Large intestine (tissue), 3 donors: ENCODE results near the gene CSTF1. TPM values are rescaled to one million over a fixed set of nuclear protein-coding genes. Genes with fewer than 3 reads are reported as not detected.
"Not testable (repeated sequence)": the region's sequence is repeated elsewhere in the genome, so short reads cannot be mapped to it uniquely, and the experiment has no call there.

Experiments
- DNase-seq, 2 donors: peaks; one replicate each; pipeline versions ENCODE4 v3.0.0 to v3.0.0-alpha.2; 2013
- H3K27ac ChIP-seq: one replicate; pipeline ENCODE4 v1.5.1; 2013; ENCODE audit warnings: low read length
- H3K27me3 ChIP-seq: 2 replicates; pipeline ENCODE4 v1.6.1; 2013; ENCODE audit warnings: low read length; ENCODE audit not compliant: control insufficient read depth, insufficient read depth
- H3K36me3 ChIP-seq: 2 replicates; pipeline ENCODE4 v1.6.1; 2013; ENCODE audit warnings: low read length; ENCODE audit not compliant: control insufficient read depth, insufficient read depth
- H3K4me1 ChIP-seq: one replicate; pipeline ENCODE4 v1.6.1; 2013; ENCODE audit warnings: low read length; ENCODE audit not compliant: control insufficient read depth, insufficient read depth
- H3K4me3 ChIP-seq: one replicate; pipeline ENCODE4 v1.5.1; 2013; ENCODE audit warnings: low read length
- H3K9me3 ChIP-seq: one replicate; pipeline ENCODE4 v1.6.1; 2013; ENCODE audit warnings: mild to moderate bottlenecking, low read depth, low read length, moderate library complexity; ENCODE audit not compliant: control insufficient read depth
- WGBS: methylation state at CpG from one replicate; pipeline ENCODE4 v1.1.5; 2013; ENCODE audit warnings: low lambda C conversion rate; ENCODE audit not compliant: insufficient coverage; 5-methylcytosine and 5-hydroxymethylcytosine counted together
- polyA plus RNA-seq: library from polyadenylated mRNA; unstranded; fragments of 120-200 nt; gene quantifications from one replicate; pipeline ENCODE4 v1.2.1, GENCODE V29; 2013

CSTF1 gene
- polyA plus RNA-seq, 1 donor, result 27.6 TPM

DNA sequence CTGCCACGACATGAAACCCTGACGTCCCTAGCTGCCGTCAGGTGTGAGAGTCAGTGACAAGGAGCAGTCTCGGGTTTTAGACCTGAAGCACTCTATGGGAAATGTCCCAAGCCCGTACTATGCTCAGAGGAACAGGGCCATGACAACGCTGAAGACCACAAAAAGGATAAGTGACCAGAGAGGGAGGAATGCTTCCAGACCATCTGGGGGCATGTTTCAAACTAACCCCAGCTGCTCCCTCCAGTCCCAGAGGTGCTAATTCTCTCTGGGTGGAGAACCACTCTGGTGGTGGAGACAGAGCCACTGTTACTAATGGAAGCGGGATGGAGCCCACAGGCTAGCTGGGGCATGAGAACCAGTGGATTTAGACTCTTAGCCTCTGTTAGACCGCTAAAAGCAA is 9.1 kb upstream of the CSTF1 start:
- H3K36me3 ChIP-seq, result peaks cover 43% of the 10 kb centered on the region

DNA sequence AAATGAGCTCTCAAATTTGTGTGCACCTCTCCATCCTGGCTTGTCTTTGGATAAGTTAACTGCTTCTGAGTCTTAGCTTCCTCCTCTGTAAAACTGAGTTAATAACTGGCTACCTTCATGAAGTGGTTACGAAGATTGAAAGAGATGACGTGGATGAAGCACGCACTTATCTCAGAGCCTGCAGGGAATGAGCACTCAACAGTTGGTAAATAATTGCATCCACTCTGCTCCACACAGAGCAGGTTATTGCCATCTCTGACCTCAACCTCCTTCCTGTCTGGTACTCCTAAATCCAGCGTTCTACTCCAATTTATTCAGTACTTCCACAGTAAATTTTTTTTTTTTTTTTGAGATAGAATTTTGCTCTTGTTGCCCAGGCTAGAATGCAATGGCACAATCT is 7.3 kb upstream of the CSTF1 start:
- Histone ChIP-seq H3K27me3 (no peaks in the 10 kb centered on the region), H3K36me3 (peaks cover 35% of the 10 kb centered on the region), H3K4me1 (no peaks in the 10 kb centered on the region), H3K4me3 (no peak overlapping the region), H3K9me3 (no peaks in the 10 kb centered on the region), H3K27ac (no peak overlapping the region)
- DNase-seq, result no peak
- WGBS, result 100% methylated on average over 1 of the region's 4 CpGs

More for the DNA sequence above, 9.1 kb upstream of the CSTF1 start:
- Histone ChIP-seq H3K9me3 (no peaks in the 10 kb centered on the region), H3K27ac (no peak overlapping the region), H3K4me1 (no peaks in the 10 kb centered on the region), H3K4me3 (no peak overlapping the region), H3K27me3 (no peaks in the 10 kb centered on the region)
- DNase-seq, result no peak
- no CpG with 5 or more reads among the region's 8 CpGs for WGBS

DNA sequence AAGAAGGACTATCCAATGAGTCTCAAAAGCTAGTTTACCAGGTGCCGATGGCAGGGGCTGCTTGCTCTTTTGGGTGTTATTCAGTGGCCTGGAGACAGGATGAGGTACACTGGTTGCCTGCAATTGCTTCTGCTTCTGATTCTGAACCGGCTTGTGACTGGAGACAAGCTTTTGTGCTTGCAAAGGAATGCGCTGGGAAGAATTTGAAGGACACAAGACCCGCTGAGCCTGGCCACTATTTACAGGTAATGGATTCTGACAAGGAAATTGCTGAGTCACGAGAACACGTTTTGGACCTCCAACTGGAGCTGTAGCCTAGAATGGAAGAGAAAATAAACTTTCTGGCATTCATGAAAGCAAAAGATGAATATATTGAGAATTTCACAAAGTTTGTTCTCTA is 6.2 kb upstream of the CSTF1 start:
- no peak overlapping the region for H3K4me3 ChIP-seq
- peaks cover 35% of the 10 kb centered on the region for H3K36me3 ChIP-seq
- H3K27ac ChIP-seq, result no peak overlapping the region
- H3K27me3 ChIP-seq, result no peaks in the 10 kb centered on the region
- 100% methylated on average over 2 of the region's 6 CpGs for WGBS
- H3K4me1 ChIP-seq, result peaks cover 2% of the 10 kb centered on the region
- DNase-seq, result no peak
- H3K9me3 ChIP-seq, result no peaks in the 10 kb centered on the region

DNA sequence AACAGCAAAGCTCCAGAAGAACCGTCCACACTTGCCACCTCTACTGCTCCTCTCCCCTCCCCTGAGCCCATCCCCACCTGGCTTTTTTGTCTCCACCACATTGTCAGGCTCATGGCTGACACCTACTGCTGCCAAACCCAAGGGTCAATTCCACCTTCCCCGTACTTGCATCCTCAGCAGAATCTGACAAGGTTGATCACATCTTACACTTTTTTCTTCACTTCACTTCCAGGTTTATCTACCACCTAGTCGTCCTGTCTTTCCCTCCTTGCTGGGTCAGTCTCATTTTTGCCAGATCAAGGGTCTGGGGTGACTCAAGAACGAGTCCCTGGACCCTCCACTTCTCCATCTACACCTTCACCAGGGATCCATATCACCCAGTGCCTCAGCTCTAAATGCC is 3.6 kb upstream of the CSTF1 start:
- 100% methylated on average over 2 of the region's 4 CpGs for WGBS
- Histone ChIP-seq H3K36me3 (peaks cover 26% of the 10 kb centered on the region), H3K27ac (no peak overlapping the region), H3K9me3 (no peaks in the 10 kb centered on the region), H3K27me3 (no peaks in the 10 kb centered on the region), H3K4me1 (peaks cover 2% of the 10 kb centered on the region), H3K4me3 (no peak overlapping the region)
- DNase-seq, result no peak

DNA sequence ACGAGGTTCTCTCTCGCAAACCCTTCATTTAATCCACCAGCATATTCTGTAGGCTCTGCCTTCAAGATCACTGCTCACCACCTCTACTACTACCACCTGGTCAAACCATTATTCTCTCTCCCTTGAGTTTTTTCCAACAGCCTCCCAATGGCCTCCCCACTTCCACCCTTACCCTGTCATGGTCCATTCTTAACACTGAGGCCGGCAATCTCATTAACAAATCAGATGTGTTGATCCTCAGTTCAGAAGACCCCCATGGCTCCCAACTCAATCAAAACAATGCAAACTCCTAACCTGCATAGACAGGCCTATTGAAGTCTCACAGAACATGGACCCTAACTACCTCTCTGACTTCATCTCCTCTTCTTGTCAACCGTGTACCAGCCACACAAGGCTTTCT is 2.6 kb upstream of the CSTF1 start:
- Histone ChIP-seq H3K4me1 (peaks cover 4% of the 10 kb centered on the region), H3K4me3 (no peak overlapping the region), H3K9me3 (no peaks in the 10 kb centered on the region), H3K36me3 (peaks cover 21% of the 10 kb centered on the region), H3K27ac (no peak overlapping the region), H3K27me3 (no peaks in the 10 kb centered on the region)
- no peak for DNase-seq
- 100% methylated on average over 1 of the region's 4 CpGs for WGBS

DNA sequence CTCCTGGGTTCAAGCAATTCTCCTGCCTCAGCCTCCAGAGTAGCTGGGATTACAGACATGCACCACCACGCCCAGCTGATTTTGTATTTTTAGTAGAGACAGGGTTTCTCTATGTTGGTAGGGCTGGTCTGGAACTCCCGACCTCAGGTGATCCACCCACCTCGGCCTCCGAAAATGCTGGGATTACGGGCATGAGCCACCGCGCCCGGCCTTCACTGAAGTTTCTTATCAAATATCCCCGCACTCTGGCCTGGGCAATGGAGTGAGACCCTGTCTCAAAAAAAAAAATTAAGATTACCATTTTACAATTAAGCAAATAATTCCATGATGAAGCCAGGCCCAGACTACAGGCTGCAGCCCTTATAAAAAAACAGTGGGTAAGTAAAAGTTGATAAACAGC is 2.0 kb upstream of the CSTF1 start:
- H3K4me1 ChIP-seq, DNase-seq, H3K27ac ChIP-seq, H3K27me3 ChIP-seq, H3K9me3 ChIP-seq: not testable (repeated sequence)
- Histone ChIP-seq H3K4me3 (peak overlapping the region; percentile 78), H3K36me3 (peaks cover 19% of the 10 kb centered on the region)
- no CpG with 5 or more reads among the region's 9 CpGs for WGBS

DNA sequence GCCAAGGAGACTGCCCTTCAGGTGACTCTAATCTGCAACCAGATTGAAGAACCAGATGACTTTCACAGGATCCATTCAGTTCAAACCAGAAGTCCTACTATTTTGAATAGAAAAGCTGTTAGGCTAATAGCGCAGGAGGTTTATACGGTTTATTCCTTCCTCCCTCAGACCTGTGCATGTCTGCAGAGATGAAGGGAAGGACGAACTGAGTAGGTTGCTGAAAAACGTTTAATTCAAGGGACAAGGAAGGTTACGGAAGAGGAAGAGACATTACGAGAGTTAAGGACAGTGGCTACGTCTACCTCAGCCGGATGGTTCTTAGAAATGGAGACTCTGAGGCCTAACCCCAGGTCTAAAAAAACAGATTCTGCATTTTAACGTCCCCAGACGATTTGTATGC is 1.4 kb upstream of the CSTF1 start:
- Histone ChIP-seq H3K4me3 (peak overlapping the region; percentile 78), H3K27ac (peak overlapping the region; percentile 6), H3K36me3 (peaks cover 21% of the 10 kb centered on the region), H3K9me3 (no peaks in the 10 kb centered on the region), H3K27me3 (no peaks in the 10 kb centered on the region), H3K4me1 (peaks cover 4% of the 10 kb centered on the region)
- WGBS, result 0% methylated on average over 2 of the region's 10 CpGs
- peak in 1 of 2 donors; percentile 29 for DNase-seq

DNA sequence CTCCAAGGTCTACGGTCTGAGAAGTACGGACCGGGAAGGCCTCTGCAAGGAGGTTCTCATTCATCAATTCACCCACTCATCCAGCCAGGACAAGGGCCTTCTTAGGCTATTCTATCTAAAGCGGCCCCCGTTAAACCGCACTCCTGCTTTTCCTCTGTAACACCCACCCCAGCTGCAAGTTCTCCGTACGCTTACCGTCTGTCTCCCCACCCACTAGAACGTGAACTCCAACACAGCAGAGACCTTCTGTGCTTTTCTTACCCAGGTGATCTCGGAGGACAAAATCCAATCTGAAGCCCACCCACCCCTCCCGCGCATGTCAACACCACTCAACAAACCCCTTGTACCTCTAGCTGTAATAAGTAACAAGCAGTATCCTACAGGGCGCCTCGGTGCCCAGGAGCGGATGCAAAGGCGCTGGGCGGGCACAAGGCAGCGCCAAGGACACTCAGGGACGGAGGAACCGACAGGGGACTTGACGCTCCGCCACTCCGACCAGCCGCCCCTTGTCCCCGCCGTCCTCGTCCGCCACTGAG is 781 bp upstream of the CSTF1 start:
- WGBS, result 0% methylated on average over 3 of the region's 29 CpGs
- peaks cover 22% of the 10 kb centered on the region for H3K36me3 ChIP-seq
- DNase-seq, result no peak
- H3K27ac ChIP-seq, result peak overlapping the region; percentile 76
- peaks cover 4% of the 10 kb centered on the region for H3K4me1 ChIP-seq
- no peaks in the 10 kb centered on the region for H3K27me3 ChIP-seq
- no peaks in the 10 kb centered on the region for H3K9me3 ChIP-seq
- peak overlapping the region; percentile 78 for H3K4me3 ChIP-seq

DNA sequence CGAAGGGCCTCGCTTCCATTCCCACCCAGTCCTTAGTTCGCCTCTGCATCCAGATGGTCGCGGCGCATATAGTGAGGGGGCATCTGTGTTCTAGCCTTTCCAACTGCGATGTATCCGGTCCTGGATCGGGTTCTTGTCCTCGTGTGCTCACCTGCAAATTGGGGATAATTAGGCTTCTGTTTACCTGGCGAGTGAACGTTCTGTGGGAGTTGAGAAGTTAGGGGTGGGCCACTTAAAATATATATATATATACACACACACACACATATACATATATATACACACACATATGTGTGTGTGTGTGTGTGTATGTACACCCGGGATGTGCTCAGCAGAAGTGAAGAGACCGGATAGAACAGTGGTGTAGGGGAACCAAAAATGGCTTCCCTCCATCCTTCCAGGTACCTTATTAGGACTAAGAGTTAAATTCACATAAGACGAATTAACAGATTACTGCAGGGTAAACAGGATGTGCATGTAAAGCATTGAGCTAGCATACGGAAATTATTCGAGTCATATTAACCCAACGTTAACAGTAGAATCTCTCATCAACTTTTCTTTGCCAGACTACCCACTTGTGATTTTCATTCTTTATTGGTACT is 537 bp downstream of the CSTF1 start:
- Histone ChIP-seq H3K4me1 (peaks cover 4% of the 10 kb centered on the region), H3K36me3 (peaks cover 33% of the 10 kb centered on the region), H3K4me3 (peak overlapping the region; percentile 78), H3K27me3 (no peaks in the 10 kb centered on the region), H3K27ac (peak overlapping the region; percentile 76), H3K9me3 (no peaks in the 10 kb centered on the region)
- 8% methylated on average over 2 of the region's 18 CpGs for WGBS
- DNase-seq, result peak in 1 of 2 donors; percentile 29

DNA sequence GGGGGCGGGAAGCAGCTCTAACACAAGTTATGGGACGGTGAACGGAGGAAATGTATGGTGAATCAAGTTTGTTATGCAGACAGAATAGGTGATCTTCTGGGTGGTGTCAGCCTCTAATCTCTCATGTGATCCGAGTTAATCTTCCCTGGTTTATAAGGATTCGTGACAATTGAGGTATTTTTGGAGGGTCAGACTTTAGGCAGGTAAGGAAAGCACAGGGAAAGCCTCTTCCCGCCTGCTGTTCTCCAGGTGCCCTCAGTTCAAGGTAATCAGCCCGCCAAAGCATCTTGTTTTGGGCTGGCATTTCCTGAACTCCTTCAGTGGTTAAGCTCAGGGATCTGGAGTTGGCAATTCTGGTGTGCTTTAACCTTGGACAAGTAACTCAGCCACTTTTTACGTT is 1.2 kb downstream of the CSTF1 start:
- H3K27me3 ChIP-seq, result no peaks in the 10 kb centered on the region
- DNase-seq, result peak in 1 of 2 donors; percentile 24
- H3K9me3 ChIP-seq, result no peaks in the 10 kb centered on the region
- H3K27ac ChIP-seq, result no peak overlapping the region
- peaks cover 4% of the 10 kb centered on the region for H3K4me1 ChIP-seq
- H3K4me3 ChIP-seq, result peak overlapping the region; percentile 78
- WGBS, result no CpG with 5 or more reads among the region's 8 CpGs
- peaks cover 34% of the 10 kb centered on the region for H3K36me3 ChIP-seq

DNA sequence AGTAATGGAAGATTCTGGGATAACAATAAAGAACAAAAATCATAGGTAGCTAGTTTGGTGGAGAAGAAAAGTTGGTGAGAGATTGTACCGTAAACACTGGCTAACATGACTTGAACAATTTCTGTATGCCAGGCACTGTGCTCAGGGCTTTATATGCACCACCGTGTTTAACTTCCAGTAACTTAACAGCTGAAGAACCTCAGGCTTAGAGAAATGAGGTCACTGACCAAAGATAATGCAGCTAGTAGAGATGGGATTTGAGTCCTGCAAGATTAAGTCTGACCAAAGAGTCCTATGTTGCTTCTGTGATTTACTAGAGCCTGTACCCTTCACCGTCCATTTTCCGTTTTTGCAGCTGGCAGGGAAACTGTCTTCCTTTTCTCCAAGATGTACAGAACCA is 2.7 kb downstream of the CSTF1 start:
- no peaks in the 10 kb centered on the region for H3K9me3 ChIP-seq
- H3K27me3 ChIP-seq, result no peaks in the 10 kb centered on the region
- WGBS, result 80% methylated on average over 2 of the region's 4 CpGs
- no peak overlapping the region for H3K4me3 ChIP-seq
- no peak for DNase-seq
- H3K36me3 ChIP-seq, result peaks cover 40% of the 10 kb centered on the region
- peaks cover 4% of the 10 kb centered on the region for H3K4me1 ChIP-seq
- H3K27ac ChIP-seq, result no peak overlapping the region
